Esophagus (tissue), 2 donors: ENCODE data around the gene IL6ST. TPM values are rescaled to one million over a fixed set of nuclear protein-coding genes. Genes with fewer than 3 reads are reported as not detected.

Source experiments
- H3K27ac ChIP-seq, 2 donors: one replicate each; pipeline ENCODE4 v1.5.1; 2013; ENCODE audit warnings: low read depth in 2 of 2, mild to moderate bottlenecking in 2 of 2, inconsistent platforms in 1 of 2, low read length in 1 of 2, moderate library complexity in 1 of 2
- H3K27me3 ChIP-seq, 2 donors: one replicate each; pipeline ENCODE4 v1.6.1; 2013; ENCODE audit warnings: low read length in 2 of 2, control low read depth in 1 of 2, mild to moderate bottlenecking in 1 of 2; ENCODE audit not compliant: insufficient read depth in 2 of 2, control insufficient read depth in 1 of 2
- H3K36me3 ChIP-seq, 2 donors: one replicate each; pipeline ENCODE4 v1.6.1; 2013; ENCODE audit warnings: low read length in 1 of 2; ENCODE audit not compliant: control insufficient read depth in 2 of 2, insufficient read depth in 2 of 2
- H3K4me1 ChIP-seq, 2 donors: one replicate each; pipeline ENCODE4 v1.6.1; 2013; ENCODE audit warnings: low read length in 1 of 2; ENCODE audit not compliant: control insufficient read depth in 2 of 2, insufficient read depth in 2 of 2
- H3K4me3 ChIP-seq, 2 donors: one replicate each; pipeline ENCODE4 v1.5.1; 2013; ENCODE audit warnings: low read length in 2 of 2, mild to moderate bottlenecking in 2 of 2, low read depth in 1 of 2, moderate library complexity in 1 of 2
- H3K9me3 ChIP-seq, 2 donors: one replicate each; pipeline ENCODE4 v1.6.1; 2013; ENCODE audit warnings: mild to moderate bottlenecking in 2 of 2, low read depth in 1 of 2, low read length in 1 of 2, moderate library complexity in 1 of 2; ENCODE audit not compliant: control insufficient read depth in 2 of 2, insufficient read depth in 1 of 2
- WGBS, 2 donors: extraction: QIAGEN DNeasy Blood & Tissue Kit; methylation state at CpG; one replicate each; pipeline ENCODE4 v1.1.7; 2013; 5-methylcytosine and 5-hydroxymethylcytosine counted together
- polyA plus RNA-seq, 2 donors: library from polyadenylated mRNA; stranded (reverse); fragments of 200-250 nt; gene quantifications; one replicate each; pipeline ENCODE4 v1.2.3, GENCODE V29; 2013
- donor health status: healthy with polysubstance abuse.
- donor health status: Bipolar disorder and iron deficiency.

The IL6ST gene
- polyA plus RNA-seq, 2 donors, result 12.9 to 13.3 TPM

DNA sequence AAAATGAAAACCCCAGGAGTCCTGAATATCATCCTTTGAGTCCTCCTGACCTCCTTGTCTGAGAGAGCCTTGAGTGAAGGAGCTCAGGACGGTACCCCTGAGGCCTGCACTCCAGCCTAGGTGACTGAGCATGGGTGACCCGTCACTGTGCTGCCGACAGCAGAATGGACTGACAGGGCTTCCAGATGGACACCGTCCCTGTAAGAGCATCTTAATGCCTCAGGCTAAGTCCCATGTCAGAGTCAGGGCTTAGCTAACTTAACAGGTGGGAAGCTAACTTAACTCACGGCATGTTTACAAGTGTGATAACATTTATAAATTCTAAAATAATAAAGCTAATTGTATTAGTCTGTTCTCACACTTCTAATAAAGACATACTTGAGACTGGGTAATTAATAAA is 68.3 kb downstream of the IL6ST start:
- WGBS, 2 donors, result 91 to 92% methylated on average over 5 of the region's 5 CpGs
- Histone ChIP-seq H3K4me3 (no peak overlapping the region), H3K9me3 (no peaks in the 10 kb centered on the region), H3K36me3 (no peaks in the 10 kb centered on the region), H3K27ac (no peak overlapping the region), H3K4me1 (no peaks in the 10 kb centered on the region), H3K27me3 (no peaks in the 10 kb centered on the region)

- Histone ChIP-seq H3K27me3 (no peaks in the 10 kb centered on the region), H3K9me3 (no peaks in the 10 kb centered on the region), H3K36me3 (no peaks in the 10 kb centered on the region), H3K4me3 (no peak overlapping the region), H3K27ac (no peak overlapping the region), H3K4me1 (no peaks in the 10 kb centered on the region)
- WGBS, 2 donors, result 75 to 82% methylated on average over 5 of the region's 5 CpGs
Observed at GRCh38 chr5:55925712-55926111, 69.1 kb downstream of the IL6ST start.

DNA sequence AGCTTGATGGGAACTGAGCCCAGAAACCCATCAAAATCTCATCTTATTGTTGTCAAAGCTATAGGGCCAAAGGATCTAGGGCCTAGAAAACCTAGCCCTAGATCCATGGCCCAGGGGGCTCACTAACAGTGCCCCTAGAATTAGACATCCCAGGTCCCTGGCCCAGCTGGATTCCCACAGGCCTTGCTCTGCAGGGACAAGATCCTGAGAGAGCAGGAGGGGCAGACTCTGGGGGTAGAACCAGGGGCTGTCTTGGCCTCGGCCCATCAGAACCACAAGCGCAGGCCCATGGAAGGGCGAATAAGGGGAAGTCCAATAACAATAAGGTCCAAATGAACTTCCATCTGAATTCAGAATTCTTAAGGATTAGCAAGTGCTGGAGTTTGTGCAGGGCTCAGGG is 69.6 kb downstream of the IL6ST start:
- Histone ChIP-seq H3K27ac (no peak overlapping the region), H3K9me3 (no peaks in the 10 kb centered on the region), H3K4me3 (no peak overlapping the region), H3K27me3 (no peaks in the 10 kb centered on the region), H3K4me1 (no peaks in the 10 kb centered on the region), H3K36me3 (no peaks in the 10 kb centered on the region)
- WGBS, 2 donors, result 97 to 100% methylated on average over 3 of the region's 3 CpGs

DNA sequence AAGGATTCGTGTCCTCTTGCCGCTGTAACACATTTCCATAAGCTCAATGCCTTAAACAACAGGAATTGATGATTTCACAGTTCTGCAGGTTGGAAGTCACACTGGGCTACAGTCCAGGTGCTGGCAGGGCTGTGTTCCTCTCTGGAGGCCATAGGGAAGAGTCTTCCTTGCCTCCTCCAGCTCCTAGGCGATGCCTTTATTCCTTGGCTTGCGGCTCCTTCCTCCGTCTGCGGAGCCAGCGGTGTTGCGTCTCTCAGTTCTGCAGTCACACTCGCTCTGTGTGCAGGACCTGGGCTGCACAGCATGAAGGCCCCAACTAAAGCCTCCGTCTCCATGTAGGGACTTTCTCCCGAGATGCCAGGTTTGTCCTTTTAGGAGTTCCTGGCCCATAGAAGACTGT is 70.0 kb downstream of the IL6ST start:
- no peaks in the 10 kb centered on the region for H3K4me1 ChIP-seq
- 86 to 91% methylated on average over 11 of the region's 11 CpGs for WGBS, 2 donors

DNA sequence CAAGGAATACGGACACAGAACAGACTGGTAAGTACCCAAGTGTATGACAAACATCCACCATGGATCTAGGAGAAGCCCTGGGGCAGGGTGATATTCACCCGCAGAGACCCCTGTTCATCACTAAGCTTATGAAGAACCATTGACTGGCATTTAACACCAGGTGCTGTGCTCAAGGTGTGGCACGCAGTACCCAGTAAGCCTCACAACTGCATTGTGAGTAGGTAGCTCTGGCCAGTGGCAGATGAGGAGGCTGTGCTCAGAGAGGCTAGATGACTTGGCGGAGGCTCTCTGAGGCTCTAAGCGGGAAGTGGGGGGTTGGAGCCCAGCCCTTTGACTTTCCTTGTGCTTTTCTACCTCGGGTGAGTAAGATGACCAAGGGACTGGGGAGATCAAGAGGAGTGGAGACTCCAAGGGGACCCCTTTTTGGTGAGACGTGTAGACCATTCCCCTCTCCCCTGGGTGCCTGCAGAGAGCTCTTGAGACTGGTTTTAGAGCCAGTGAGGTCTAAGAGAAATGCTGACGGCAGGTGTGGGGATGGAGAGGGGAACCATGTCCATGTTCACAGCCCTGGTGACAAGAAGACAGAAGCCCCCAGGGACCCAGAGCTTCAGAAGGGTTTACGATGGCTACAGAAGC is 70.8 kb downstream of the IL6ST start:
- 89 to 91% methylated on average over 9 of the region's 9 CpGs for WGBS, 2 donors
- Histone ChIP-seq H3K4me3 (no peak overlapping the region), H3K27me3 (no peaks in the 10 kb centered on the region), H3K27ac (no peak overlapping the region), H3K4me1 (no peaks in the 10 kb centered on the region), H3K36me3 (no peaks in the 10 kb centered on the region), H3K9me3 (no peaks in the 10 kb centered on the region)

More for the DNA sequence above, 70.0 kb downstream of the IL6ST start:
- Histone ChIP-seq H3K27ac (no peak overlapping the region), H3K9me3 (no peaks in the 10 kb centered on the region), H3K27me3 (no peaks in the 10 kb centered on the region), H3K4me3 (no peak overlapping the region), H3K36me3 (no peaks in the 10 kb centered on the region)

DNA sequence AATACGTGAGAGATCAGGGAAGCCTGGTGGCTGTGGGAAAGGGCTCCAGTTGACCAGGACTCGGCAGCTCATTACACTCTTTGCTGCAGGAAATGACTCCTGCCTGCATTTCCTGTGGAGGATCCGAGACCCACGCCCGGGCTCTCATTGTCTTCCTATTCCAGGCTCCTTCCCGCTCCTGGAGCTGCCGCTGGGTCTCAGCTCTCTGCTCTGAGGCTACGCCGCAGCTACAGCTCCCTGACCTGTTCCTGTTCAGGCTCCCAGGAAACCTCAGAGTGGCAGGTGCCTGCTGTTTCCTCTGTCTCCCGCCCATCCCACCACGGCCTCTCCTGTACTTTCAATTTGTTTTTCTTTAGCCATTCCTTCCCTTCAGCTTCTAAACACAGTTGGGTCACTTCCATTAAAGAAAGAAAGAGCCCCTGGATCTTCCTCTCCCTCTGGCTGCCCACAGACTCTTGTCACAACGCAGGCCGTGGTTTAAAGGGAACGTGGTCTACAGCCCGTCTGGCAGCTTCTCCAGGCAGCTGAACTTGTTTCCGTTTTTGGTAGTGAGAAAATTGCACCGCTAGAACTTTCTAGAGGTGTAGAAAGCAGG is 71.5 kb downstream of the IL6ST start:
- H3K9me3 ChIP-seq, result no peaks in the 10 kb centered on the region
- 50% methylated on average over 17 of the region's 17 CpGs for WGBS, 2 donors
- H3K27me3 ChIP-seq, result no peaks in the 10 kb centered on the region
- H3K4me3 ChIP-seq, result peak overlapping the region in 1 of 2 donors; percentile 30
- no peak overlapping the region for H3K27ac ChIP-seq
- H3K4me1 ChIP-seq, result no peaks in the 10 kb centered on the region
- H3K36me3 ChIP-seq, result no peaks in the 10 kb centered on the region

GRCh38 chr5:55921617-55922016 is 73.1 kb downstream of the IL6ST start:
- H3K4me1 ChIP-seq, result no peaks in the 10 kb centered on the region

GRCh38 chr5:55920784-55921183 is 74.0 kb downstream of the IL6ST start:
- WGBS, 2 donors, result 71 to 75% methylated on average over 5 of the region's 5 CpGs
- no peaks in the 10 kb centered on the region for H3K27me3 ChIP-seq
- H3K4me1 ChIP-seq, result no peaks in the 10 kb centered on the region
- no peaks in the 10 kb centered on the region for H3K36me3 ChIP-seq
- H3K4me3 ChIP-seq, result no peak overlapping the region
- H3K27ac ChIP-seq, result no peak overlapping the region
- H3K9me3 ChIP-seq, result no peaks in the 10 kb centered on the region

More at GRCh38 chr5:55921617-55922016, 73.1 kb downstream of the IL6ST start:
- no peaks in the 10 kb centered on the region for H3K36me3 ChIP-seq
- H3K27ac ChIP-seq, result no peak overlapping the region
- no peak overlapping the region for H3K4me3 ChIP-seq
- 93 to 95% methylated on average over 4 of the region's 4 CpGs for WGBS, 2 donors
- no peaks in the 10 kb centered on the region for H3K9me3 ChIP-seq
- H3K27me3 ChIP-seq, result no peaks in the 10 kb centered on the region

DNA sequence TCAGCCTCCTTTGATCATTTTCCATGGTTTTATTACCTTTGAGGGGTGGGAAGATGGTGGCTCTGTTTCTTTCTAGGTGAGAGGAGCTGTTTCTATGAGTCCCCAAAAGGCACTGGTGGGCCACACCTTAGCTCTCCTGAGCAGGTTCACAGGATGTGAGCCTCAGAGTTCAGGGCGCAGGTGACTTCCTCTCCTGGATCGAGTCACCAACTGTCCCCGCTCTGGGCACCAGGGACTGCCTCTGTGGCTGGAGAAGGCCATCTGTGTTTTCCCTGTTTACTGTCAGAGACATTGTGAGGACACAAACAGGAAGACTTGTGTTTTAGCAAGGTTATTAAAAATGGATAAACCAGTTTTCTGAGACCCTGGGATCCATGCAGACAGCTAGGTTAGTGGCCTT is 75.1 kb downstream of the IL6ST start:
- H3K27ac ChIP-seq, result no peak overlapping the region
- no peaks in the 10 kb centered on the region for H3K27me3 ChIP-seq
- H3K4me3 ChIP-seq, result no peak overlapping the region
- no peaks in the 10 kb centered on the region for H3K4me1 ChIP-seq
- WGBS, 2 donors, result 78 to 82% methylated on average over 3 of the region's 3 CpGs
- no peaks in the 10 kb centered on the region for H3K9me3 ChIP-seq
- no peaks in the 10 kb centered on the region for H3K36me3 ChIP-seq
